ENCODE results near the gene EVC. TPM values are rescaled to one million over a fixed set of nuclear protein-coding genes. Genes with fewer than 3 reads are reported as not detected.

The EVC gene
- total and polyA plus RNA-seq, 2 donors from 2014 or later = 7.8 to 159 TPM

GRCh38 chr4:5751666-5752375 lies 40.8 kb downstream of the EVC start:
- FAIRE-seq (no peak), DNase-seq (peak in 1 of 5 donors; percentile 38)
- Histone ChIP-seq H3K4me1 (ENCODE audit: control insufficient read depth in 2 of 3, insufficient read depth in 2 of 3, low read depth in 1 of 3, low read length in 3 of 3) (peaks cover 0 to 32% (median 25%) of the 10 kb centered on the region in 3 donors), H3K27ac (ENCODE audit: low read depth in 2 of 2, low read length in 2 of 2) (peak overlapping the region; percentile 36 to 90), H3K9me3 (ENCODE audit: control insufficient read depth in 2 of 3, insufficient read depth in 1 of 3, low read length in 3 of 3) (no peaks in the 10 kb centered on the region), H3K9ac (ENCODE audit: low read length in 3 of 3) (no peak overlapping the region), H3K36me3 (ENCODE audit: control insufficient read depth in 2 of 3, insufficient read depth in 3 of 3, low read length in 3 of 3) (peaks cover 7 to 64% (median 18%) of the 10 kb centered on the region in 3 donors), H3K27me3 (ENCODE audit: control insufficient read depth, insufficient read depth, low read length) (no peaks in the 10 kb centered on the region), H3K4me3 (ENCODE audit: low read length in 3 of 3) (no peak overlapping the region)
- intact Hi-C loops (cut with DNase I) = no loop called here
- no peak for TF ChIP-seq CTCF (IDR thresholded peaks at IDR 0.05; ENCODE audit: borderline replicate concordance, extremely low read depth, insufficient read depth)

GRCh38 chr4:5752376-5753184 lies 41.6 kb downstream of the EVC start:
- peak overlapping the region; percentile 66 to 90 for H3K27ac ChIP-seq (ENCODE audit: low read depth in 2 of 2, low read length in 2 of 2)
- no peak for TF ChIP-seq CTCF (IDR thresholded peaks at IDR 0.05; ENCODE audit: borderline replicate concordance, extremely low read depth, insufficient read depth)
- H3K4me3 ChIP-seq (ENCODE audit: low read length in 3 of 3) = no peak overlapping the region
- no peak overlapping the region for H3K9ac ChIP-seq (ENCODE audit: low read length in 3 of 3)
- no peaks in the 10 kb centered on the region for H3K27me3 ChIP-seq (ENCODE audit: control insufficient read depth, insufficient read depth, low read length)
- H3K4me1 ChIP-seq (ENCODE audit: control insufficient read depth in 2 of 3, insufficient read depth in 2 of 3, low read depth in 1 of 3, low read length in 3 of 3) = peaks cover 0 to 26% (median 22%) of the 10 kb centered on the region in 3 donors
- H3K36me3 ChIP-seq (ENCODE audit: control insufficient read depth in 2 of 3, insufficient read depth in 3 of 3, low read length in 3 of 3) = peaks cover 12 to 67% (median 24%) of the 10 kb centered on the region in 3 donors
- no peak for FAIRE-seq
- DNase-seq = peak; percentile 57 to 75 (median 61)
- intact Hi-C loops (cut with DNase I) = no loop called here
- H3K9me3 ChIP-seq (ENCODE audit: control insufficient read depth in 2 of 3, insufficient read depth in 1 of 3, low read length in 3 of 3) = no peaks in the 10 kb centered on the region

GRCh38 chr4:5753366-5753765 lies 42.4 kb downstream of the EVC start:
- FAIRE-seq (no peak), DNase-seq (peak in 1 of 5 donors; percentile 75)
- H3K4me3 ChIP-seq (ENCODE audit: low read length in 3 of 3) = no peak overlapping the region
- H3K9me3 ChIP-seq (ENCODE audit: control insufficient read depth in 2 of 3, insufficient read depth in 1 of 3, low read length in 3 of 3) = no peaks in the 10 kb centered on the region
- H3K4me1 ChIP-seq (ENCODE audit: control insufficient read depth in 2 of 3, insufficient read depth in 2 of 3, low read depth in 1 of 3, low read length in 3 of 3) = peaks cover 0 to 24% (median 22%) of the 10 kb centered on the region in 3 donors
- no peak overlapping the region for H3K9ac ChIP-seq (ENCODE audit: low read length in 3 of 3)
- intact Hi-C loops (cut with DNase I) = no loop called here
- H3K36me3 ChIP-seq (ENCODE audit: control insufficient read depth in 2 of 3, insufficient read depth in 3 of 3, low read length in 3 of 3) = peaks cover 12 to 65% (median 24%) of the 10 kb centered on the region in 3 donors
- H3K27ac ChIP-seq (ENCODE audit: low read depth in 2 of 2, low read length in 2 of 2) = peak overlapping the region; percentile 66 to 90
- H3K27me3 ChIP-seq (ENCODE audit: control insufficient read depth, insufficient read depth, low read length) = no peaks in the 10 kb centered on the region
- no peak for TF ChIP-seq CTCF (IDR thresholded peaks at IDR 0.05; ENCODE audit: borderline replicate concordance, extremely low read depth, insufficient read depth)
